Measurements from ENCODE around the gene SETD2.
"Not testable (repeated sequence)": the region's sequence is repeated elsewhere in the genome, so short reads cannot be mapped to it uniquely, and the experiment has no call there.

- TF ChIP-seq CTCF, POLR2A (IDR thresholded peaks at IDR 0.05): not testable (repeated sequence)
These were observed 42.1 kb upstream of the SETD2 start for GRCh38 chr3:47206022-47206421.

Measured in uterus (tissue), 2 donors.